Spinal cord (tissue), 10 donors: ENCODE data around the gene MEX3A. TPM values are rescaled to one million over a fixed set of nuclear protein-coding genes. Genes with fewer than 3 reads are reported as not detected.
A peak's percentile ranks its signal among the peaks of the same experiment; 100 is the strongest.
"Not testable (repeated sequence)": the region's sequence is repeated elsewhere in the genome, so short reads cannot be mapped to it uniquely, and the experiment has no call there.

Experiments used
- DNase-seq, 6 donors: peaks; one replicate each; pipeline versions ENCODE4 v3.0.0 to v3.0.0-alpha.2; 2013 to 2015; ENCODE audit warnings: low spot score in 6 of 6, low read depth in 4 of 6
- H3K27ac ChIP-seq: one replicate; pipeline ENCODE4 v1.5.1; 2013; ENCODE audit warnings: low read depth, low read length, control low read depth
- H3K27me3 ChIP-seq: one replicate; pipeline ENCODE4 v1.6.1; 2013; ENCODE audit warnings: low read length; ENCODE audit not compliant: control insufficient read depth, insufficient read depth
- H3K36me3 ChIP-seq: one replicate; pipeline ENCODE4 v1.6.1; 2013; ENCODE audit warnings: low read length; ENCODE audit not compliant: control insufficient read depth, insufficient read depth
- H3K4me1 ChIP-seq: one replicate; pipeline ENCODE4 v1.6.1; 2013; ENCODE audit warnings: low read length; ENCODE audit not compliant: control insufficient read depth, insufficient read depth
- H3K4me3 ChIP-seq: one replicate; pipeline ENCODE4 v1.5.1; 2013; ENCODE audit warnings: low read depth, low read length, control low read depth
- H3K9me3 ChIP-seq: one replicate; pipeline ENCODE4 v1.6.1; 2013; ENCODE audit warnings: low read length; ENCODE audit not compliant: control insufficient read depth, insufficient read depth
- WGBS: methylation state at CpG from one replicate; pipeline ENCODE4 v1.1.5; 2013; ENCODE audit warnings: missing lambda C conversion rate; ENCODE audit not compliant: insufficient coverage; 5-methylcytosine and 5-hydroxymethylcytosine counted together
- polyA plus RNA-seq, 2 donors: library from polyadenylated mRNA; unstranded; fragments of 120-200 nt; gene quantifications; one replicate each; pipeline ENCODE4 v1.2.1, GENCODE V29; 2013; ENCODE audit not compliant: insufficient read length in 2 of 2
- total RNA-seq, 2 donors: library from RNA; depleted of rRNA in 1 of 2; stranded (reverse); fragments of 120-200 nt in 1 of 2; fragments of >200 nt in 1 of 2; gene quantifications; one replicate each; pipeline versions ENCODE4 v1.2.3 to v1.2.4, GENCODE V29; 2013 to 2014
- donor health status: healthy.

Gene MEX3A
- total and polyA plus RNA-seq, 4 donors, result 5.8 to 39.3 (median 23.7) TPM

DNA sequence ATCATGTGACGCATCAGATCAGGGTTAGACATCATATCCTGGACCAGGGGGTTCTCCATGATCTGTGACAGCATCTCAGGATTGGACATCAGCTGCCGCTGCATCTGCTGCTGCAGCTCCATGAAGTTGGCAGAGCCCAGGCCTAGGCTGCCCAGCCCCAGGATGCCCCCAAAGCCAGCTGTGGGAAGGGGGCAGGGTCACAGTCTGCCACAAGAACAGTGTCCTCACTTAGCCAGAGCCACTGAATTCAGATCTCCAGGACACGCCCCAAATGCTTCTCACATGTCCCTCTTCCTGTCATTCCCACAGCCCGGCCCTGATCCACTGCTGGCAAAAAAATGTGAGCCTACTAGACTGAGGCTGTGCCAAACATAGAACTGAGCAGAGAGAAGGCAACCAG is 31.9 kb downstream of the MEX3A start:
- WGBS, result 96% methylated on average over 2 of the region's 4 CpGs
- no peak overlapping the region for H3K27ac ChIP-seq
- H3K9me3 ChIP-seq, result no peaks in the 10 kb centered on the region
- no peaks in the 10 kb centered on the region for H3K27me3 ChIP-seq
- no peak for DNase-seq
- H3K36me3 ChIP-seq, result peaks cover 44% of the 10 kb centered on the region
- peaks cover 15% of the 10 kb centered on the region for H3K4me1 ChIP-seq
- no peak overlapping the region for H3K4me3 ChIP-seq

DNA sequence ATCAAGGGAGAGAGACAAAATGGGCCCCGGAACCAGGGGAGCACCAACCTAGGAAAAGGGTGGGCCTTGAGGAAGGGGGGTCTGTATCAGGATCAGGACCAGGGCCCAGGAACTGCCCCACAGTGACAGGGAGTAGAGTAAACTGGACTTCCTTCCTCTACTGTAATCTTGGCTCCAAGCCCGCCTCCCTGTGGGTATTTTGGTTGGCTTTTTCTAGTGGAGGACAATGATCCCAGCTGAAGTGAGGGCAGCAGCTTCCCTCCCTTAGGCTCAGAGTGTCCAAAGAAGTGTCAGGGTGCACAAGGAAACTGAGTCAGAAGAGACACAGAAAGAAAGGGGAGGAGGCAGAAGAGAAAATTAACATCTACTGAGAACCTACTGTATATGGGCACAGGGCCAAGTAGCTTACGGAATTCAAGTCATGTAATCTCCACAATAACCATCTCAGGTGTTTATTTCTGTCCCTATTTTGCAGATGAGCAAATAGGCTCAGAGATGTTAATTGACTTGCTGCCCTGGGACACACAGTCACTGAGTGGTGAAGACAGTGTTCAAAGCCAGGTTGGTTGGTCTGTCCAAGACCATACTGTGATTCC is 33.5 kb downstream of the MEX3A start:
- H3K36me3 ChIP-seq, result peaks cover 56% of the 10 kb centered on the region
- H3K4me1 ChIP-seq, result peaks cover 5% of the 10 kb centered on the region
- H3K9me3 ChIP-seq, result no peaks in the 10 kb centered on the region
- no peaks in the 10 kb centered on the region for H3K27me3 ChIP-seq
- WGBS, result 80% methylated on average over 1 of the region's 3 CpGs
- H3K4me3 ChIP-seq, result no peak overlapping the region
- H3K27ac ChIP-seq, result no peak overlapping the region
- no peak for DNase-seq

DNA sequence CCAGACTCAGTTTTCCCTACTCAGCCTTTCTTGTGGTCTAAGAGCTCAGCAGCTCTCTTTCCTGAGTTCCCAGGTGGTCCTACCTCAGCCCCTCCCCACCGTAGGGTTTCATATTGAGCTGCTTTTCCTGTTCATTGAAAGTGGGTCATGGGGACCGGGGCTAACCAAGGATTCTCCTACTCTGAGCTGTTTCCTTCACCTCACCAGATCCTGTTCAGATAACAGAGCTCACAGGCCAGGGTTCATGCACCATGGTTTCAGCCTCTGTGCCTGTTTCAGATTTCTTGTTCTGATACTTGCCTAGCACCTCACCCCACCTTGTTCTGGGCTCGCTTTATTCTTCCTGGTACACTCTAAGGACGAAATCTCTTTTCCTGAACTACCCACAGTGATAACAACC is 37.2 kb downstream of the MEX3A start:
- DNase-seq, result no peak
- Histone ChIP-seq H3K4me1 (no peaks in the 10 kb centered on the region), H3K36me3 (peaks cover 68% of the 10 kb centered on the region), H3K4me3 (no peak overlapping the region), H3K27ac (no peak overlapping the region), H3K27me3 (no peaks in the 10 kb centered on the region), H3K9me3 (no peaks in the 10 kb centered on the region)
- WGBS, result 98% methylated on average over 4 of the region's 4 CpGs

DNA sequence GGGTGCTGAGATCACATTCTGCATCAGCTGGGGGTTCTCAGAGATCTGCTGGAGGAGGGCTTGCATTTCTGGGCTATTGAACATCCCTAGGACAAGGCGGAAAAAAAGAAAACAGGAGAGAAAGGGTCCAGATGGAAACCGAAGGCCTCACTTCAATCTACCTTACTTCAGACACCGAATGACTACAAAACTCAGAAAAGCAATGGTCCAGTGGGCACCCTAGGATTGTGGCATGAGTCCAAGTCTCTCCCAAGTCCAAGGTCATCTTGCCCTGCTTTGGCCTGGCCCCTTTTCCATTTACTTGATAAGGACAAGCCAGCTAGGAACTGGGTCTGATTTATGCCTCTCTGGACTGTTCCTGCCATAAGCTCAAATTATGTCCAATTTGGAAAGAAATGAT is 39.4 kb downstream of the MEX3A start:
- Histone ChIP-seq H3K27me3 (no peaks in the 10 kb centered on the region), H3K27ac (no peak overlapping the region), H3K9me3 (no peaks in the 10 kb centered on the region), H3K4me1 (no peaks in the 10 kb centered on the region), H3K4me3 (no peak overlapping the region), H3K36me3 (peaks cover 70% of the 10 kb centered on the region)
- 93% methylated on average over 3 of the region's 3 CpGs for WGBS
- no peak for DNase-seq

DNA sequence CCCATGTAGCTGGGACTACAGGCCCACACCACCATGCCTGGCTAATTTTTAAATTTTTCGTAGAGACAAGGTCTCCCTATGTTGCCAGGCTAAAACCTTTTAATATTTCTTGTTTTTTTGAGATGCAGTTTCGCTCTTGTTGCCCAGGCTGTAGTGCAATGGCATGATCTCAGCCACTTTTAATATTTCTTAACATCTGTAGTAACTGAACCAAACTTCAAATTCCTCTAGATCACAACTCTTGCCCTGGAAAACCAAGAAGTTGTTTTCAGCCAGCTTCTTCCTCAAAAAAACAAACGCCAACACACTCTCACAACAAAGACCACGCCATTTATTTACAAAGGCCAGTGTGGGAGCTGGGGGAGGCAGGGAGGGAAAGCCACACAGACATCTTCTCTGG is 47.3 kb downstream of the MEX3A start:
- H3K27me3 ChIP-seq, H3K4me3 ChIP-seq, H3K9me3 ChIP-seq, H3K27ac ChIP-seq, DNase-seq, H3K4me1 ChIP-seq: not testable (repeated sequence)
- H3K36me3 ChIP-seq, result peaks cover 40% of the 10 kb centered on the region
- WGBS, result no CpG with 5 or more reads among the region's 4 CpGs

DNA sequence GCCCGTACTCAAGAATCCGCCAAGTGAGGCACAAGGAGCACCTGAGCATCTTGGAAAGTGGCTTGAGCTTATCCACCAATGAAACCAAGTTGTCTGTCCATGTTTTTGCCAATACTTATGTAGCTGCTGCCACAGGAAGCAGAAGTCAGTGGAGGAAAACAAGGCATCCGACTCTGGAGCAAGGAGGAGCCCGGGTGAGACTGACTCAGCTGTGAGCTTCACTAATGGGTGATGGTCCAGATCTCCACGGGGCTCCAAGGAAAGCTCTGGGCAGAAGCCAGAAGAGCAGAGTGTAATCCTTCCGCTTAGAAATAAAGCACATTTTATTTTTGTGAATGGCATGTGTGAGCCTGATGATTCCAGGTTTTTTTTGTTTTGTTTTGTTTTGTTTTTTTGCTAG is 49.3 kb downstream of the MEX3A start:
- 72% methylated on average over 5 of the region's 6 CpGs for WGBS
- H3K4me1 ChIP-seq, result no peaks in the 10 kb centered on the region
- no peak overlapping the region for H3K4me3 ChIP-seq
- no peaks in the 10 kb centered on the region for H3K9me3 ChIP-seq
- H3K27me3 ChIP-seq, result no peaks in the 10 kb centered on the region
- H3K27ac ChIP-seq, result no peak overlapping the region
- peak in 1 of 6 donors; percentile 43 for DNase-seq
- H3K36me3 ChIP-seq, result peaks cover 24% of the 10 kb centered on the region

DNA sequence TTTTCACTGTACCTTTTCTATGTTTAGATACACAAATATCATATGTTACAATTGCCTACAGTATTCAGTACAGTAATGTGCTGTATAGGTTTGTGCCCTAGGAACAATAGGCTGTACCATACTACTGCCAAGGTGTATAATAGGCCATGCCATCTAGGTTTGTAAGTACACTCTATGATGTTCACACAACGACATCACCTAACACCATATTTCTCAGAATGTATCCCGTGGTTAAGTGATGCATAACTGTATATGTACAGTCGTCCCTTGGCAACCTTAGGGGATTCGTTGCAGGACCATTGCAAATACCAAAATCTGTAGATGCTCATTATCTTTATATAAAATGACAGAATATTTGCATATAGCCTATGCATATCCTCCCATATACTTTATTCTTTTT is 55.7 kb downstream of the MEX3A start:
- no peaks in the 10 kb centered on the region for H3K36me3 ChIP-seq
- H3K4me3 ChIP-seq, result no peak overlapping the region
- H3K27me3 ChIP-seq, result no peaks in the 10 kb centered on the region
- WGBS, result no CpG with 5 or more reads among the region's 4 CpGs
- peaks cover 4% of the 10 kb centered on the region for H3K4me1 ChIP-seq
- no peak overlapping the region for H3K27ac ChIP-seq
- DNase-seq, result no peak
- H3K9me3 ChIP-seq, result no peaks in the 10 kb centered on the region

DNA sequence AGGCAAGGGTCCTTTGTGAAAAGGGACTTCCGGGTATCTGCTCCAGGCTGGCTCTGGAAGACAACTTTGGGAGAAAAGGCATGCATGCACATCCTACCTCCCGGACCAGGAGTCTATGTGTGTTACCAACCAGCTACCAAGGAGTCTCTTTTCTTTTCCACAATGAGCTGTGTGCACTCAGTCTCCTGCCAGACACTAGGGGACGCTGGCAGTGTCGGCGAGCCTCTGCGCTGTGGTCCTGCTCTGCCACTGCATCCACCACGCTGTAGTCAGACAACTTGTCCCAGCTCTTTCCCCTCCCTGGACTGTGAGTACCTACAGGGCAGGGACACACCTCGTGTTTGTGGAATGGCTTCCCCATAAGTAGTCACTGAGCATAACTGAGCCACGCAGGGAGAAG is 56.4 kb downstream of the MEX3A start:
- Histone ChIP-seq H3K36me3 (no peaks in the 10 kb centered on the region), H3K27ac (no peak overlapping the region), H3K4me3 (no peak overlapping the region), H3K27me3 (no peaks in the 10 kb centered on the region), H3K9me3 (no peaks in the 10 kb centered on the region), H3K4me1 (peaks cover 4% of the 10 kb centered on the region)
- DNase-seq, result peak in 2 of 6 donors; percentile 42 to 47
- 17% methylated on average over 9 of the region's 9 CpGs for WGBS

DNA sequence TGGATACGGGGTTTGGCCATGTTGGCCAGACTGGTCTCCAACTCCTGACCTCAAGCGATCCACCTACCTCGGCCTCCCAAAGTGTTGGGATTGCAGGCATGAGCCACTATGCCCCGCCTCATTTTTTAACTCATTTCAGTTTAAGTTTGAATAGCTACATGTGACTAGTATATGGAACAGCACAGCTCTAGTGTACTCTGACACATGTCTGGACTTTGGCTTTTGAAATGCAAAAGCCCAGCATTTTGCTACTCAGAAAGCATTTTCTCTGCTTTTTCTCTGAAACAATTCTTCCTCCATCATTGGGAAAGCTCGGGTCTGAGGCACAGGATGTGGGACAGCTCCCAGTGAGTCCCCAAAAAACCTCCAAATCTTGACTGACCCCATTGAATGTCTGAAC is 57.5 kb downstream of the MEX3A start:
- Histone ChIP-seq H3K36me3 (no peaks in the 10 kb centered on the region), H3K9me3 (no peaks in the 10 kb centered on the region), H3K27ac (no peak overlapping the region), H3K4me1 (peaks cover 10% of the 10 kb centered on the region), H3K27me3 (no peaks in the 10 kb centered on the region), H3K4me3 (no peak overlapping the region)
- 88% methylated on average over 4 of the region's 5 CpGs for WGBS
- no peak for DNase-seq
